IPS-20b (cell line): ENCODE results near the gene PRSS56.
"Not testable (repeated sequence)": the region's sequence is repeated elsewhere in the genome, so short reads cannot be mapped to it uniquely, and the experiment has no call there.

ENCODE experiments used
- H3K27ac ChIP-seq: one replicate; pipeline ENCODE4 v1.5.1; 2013; ENCODE audit warnings: low read length
- H3K27me3 ChIP-seq: 2 replicates; pipeline ENCODE4 v1.6.1; 2013; ENCODE audit warnings: mild to moderate bottlenecking, low read length, inconsistent platforms; ENCODE audit not compliant: insufficient read depth
- H3K36me3 ChIP-seq: 2 replicates; pipeline ENCODE4 v1.6.1; 2013; ENCODE audit warnings: low read depth, mild to moderate bottlenecking, inconsistent platforms, low read length, moderate library complexity; ENCODE audit not compliant: insufficient read depth
- H3K4me1 ChIP-seq: 2 replicates; pipeline ENCODE4 v1.6.1; 2013; ENCODE audit warnings: mild to moderate bottlenecking, control low read depth, inconsistent platforms, low read length, moderate library complexity; ENCODE audit not compliant: insufficient read depth
- H3K4me3 ChIP-seq: 2 replicates; pipeline ENCODE4 v1.5.1; 2013; ENCODE audit warnings: mild to moderate bottlenecking, low read length, inconsistent platforms
- H3K9ac ChIP-seq: 2 replicates; pipeline ENCODE4 v1.6.1; 2013; ENCODE audit warnings: low read depth, mild to moderate bottlenecking, inconsistent platforms, low read length, moderate library complexity
- H3K9me3 ChIP-seq: 2 replicates; pipeline ENCODE4 v1.6.1; 2013; ENCODE audit warnings: mild to moderate bottlenecking, low read depth, low read length, inconsistent platforms; ENCODE audit not compliant: insufficient read depth

The PRSS56 gene

GRCh38 chr2:232532821-232533220 is 12.6 kb downstream of the PRSS56 start:
- H3K27ac ChIP-seq, H3K4me3 ChIP-seq: not testable (repeated sequence)

DNA sequence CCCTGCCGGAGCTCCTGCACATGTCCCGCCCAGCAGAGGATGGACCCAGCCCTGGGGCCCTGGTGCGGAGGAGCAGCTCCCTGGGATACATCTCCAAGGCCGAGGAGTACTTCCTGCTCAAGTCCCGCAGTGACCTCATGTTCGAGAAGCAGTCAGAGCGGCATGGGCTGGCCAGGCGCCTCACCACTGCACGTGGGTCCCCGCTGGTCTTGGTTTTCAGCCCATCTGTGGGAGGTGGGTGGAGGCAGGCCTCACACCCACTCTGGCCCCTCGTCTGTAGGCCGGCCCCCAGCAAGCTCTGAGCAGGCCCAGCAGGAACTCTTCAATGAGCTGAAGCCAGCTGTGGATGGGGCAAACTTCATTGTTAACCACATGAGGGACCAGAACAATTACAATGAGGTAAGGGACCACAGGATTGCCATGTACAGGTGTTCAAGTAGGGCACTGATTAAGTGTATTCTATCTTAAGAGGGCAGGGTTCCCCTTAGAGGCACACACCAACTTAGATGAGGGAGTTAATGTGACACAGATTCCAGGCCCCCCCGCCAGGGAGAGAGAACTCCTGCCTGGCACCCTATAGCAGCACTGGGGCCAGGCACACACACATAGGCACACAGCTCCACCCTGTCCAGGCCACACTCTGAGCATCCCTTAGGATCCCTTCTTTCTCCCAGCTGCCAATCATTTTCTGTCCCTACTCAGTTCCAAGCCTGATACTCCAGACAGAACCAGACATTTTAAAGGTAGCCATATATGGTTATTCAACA is 13.9 kb downstream of the PRSS56 start:
- Histone ChIP-seq H3K4me3 (no peak overlapping the region), H3K27ac (no peak overlapping the region), H3K36me3 (no peaks in the 10 kb centered on the region), H3K27me3 (no peaks in the 10 kb centered on the region), H3K9me3 (no peaks in the 10 kb centered on the region; the same call in 1 of the 2 replicates), H3K9ac (no peak overlapping the region), H3K4me1 (peaks cover 6% of the 10 kb centered on the region; the same call in 1 of the 2 replicates)

More at GRCh38 chr2:232532821-232533220, 12.6 kb downstream of the PRSS56 start:
- not testable (repeated sequence) for H3K4me1 ChIP-seq, H3K9ac ChIP-seq, H3K9me3 ChIP-seq, H3K36me3 ChIP-seq
- peaks cover 13% of the 10 kb centered on the region; the same call in 1 of the 2 replicates for H3K27me3 ChIP-seq

DNA sequence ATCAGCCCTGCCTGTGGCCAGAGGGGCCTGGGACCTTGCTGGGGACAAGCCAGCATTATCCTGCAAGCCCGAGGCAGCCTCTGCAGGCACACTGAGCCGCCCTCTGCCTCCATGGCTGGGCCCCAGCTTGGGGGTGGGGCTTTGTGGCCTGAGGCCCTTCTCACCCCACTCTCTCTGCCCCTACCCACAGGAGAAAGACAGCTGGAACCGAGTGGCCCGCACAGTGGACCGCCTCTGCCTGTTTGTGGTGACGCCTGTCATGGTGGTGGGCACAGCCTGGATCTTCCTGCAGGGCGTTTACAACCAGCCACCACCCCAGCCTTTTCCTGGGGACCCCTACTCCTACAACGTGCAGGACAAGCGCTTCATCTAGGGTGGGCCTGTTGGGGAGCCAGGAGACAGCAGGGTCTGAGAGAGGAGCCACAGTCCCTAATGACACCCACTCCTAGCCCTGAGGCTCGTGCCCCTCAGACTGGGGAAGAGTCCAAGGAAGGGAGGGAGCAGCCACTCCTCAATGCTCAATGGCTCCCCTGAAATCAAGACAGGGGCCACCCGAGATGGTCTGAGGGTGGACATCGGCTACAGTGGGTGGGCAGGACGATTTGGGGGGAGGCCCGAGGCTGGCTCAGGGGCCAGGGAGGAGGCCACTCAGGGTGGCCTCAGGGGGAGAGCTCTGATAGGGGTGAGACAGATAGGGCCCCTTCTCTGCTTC is 14.9 kb downstream of the PRSS56 start:
- H3K27me3 ChIP-seq = no peaks in the 10 kb centered on the region; the same call in 1 of the 2 replicates
- H3K4me3 ChIP-seq = no peak overlapping the region
- H3K9me3 ChIP-seq = no peaks in the 10 kb centered on the region; the same call in 1 of the 2 replicates
- H3K9ac ChIP-seq = no peak overlapping the region
- H3K4me1 ChIP-seq = peaks cover 9% of the 10 kb centered on the region; the same call in 1 of the 2 replicates
- no peaks in the 10 kb centered on the region for H3K36me3 ChIP-seq
- no peak overlapping the region for H3K27ac ChIP-seq

GRCh38 chr2:232535761-232536530 is 15.8 kb downstream of the PRSS56 start:
- no peaks in the 10 kb centered on the region; the same call in 1 of the 2 replicates for H3K9me3 ChIP-seq
- no peaks in the 10 kb centered on the region for H3K36me3 ChIP-seq
- no peak overlapping the region for H3K9ac ChIP-seq
- no peak overlapping the region for H3K27ac ChIP-seq
- H3K4me1 ChIP-seq = peaks cover 9% of the 10 kb centered on the region; the same call in 1 of the 2 replicates
- H3K27me3 ChIP-seq = no peaks in the 10 kb centered on the region; the same call in 1 of the 2 replicates
- H3K4me3 ChIP-seq = no peak overlapping the region

DNA sequence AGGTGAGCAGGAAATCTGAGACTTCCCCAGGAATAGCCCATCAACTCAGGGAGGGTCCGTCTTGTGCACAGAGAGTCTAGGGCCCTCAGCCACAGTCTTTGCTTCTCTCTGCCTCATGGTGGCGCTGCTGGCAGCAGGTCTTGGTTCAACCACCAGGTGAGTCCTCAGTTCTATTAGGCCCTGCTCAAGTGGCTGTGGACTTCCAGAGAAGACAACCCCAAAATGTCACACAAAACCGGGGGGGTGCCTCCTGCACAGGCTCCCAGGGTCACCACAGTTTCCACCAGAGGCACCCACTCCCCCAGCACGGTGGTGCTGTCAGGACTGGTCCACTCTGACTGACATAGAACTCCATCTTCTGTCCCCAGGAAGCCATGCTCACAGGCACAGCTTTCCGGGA is 16.9 kb downstream of the PRSS56 start:
- Histone ChIP-seq H3K9ac (no peak overlapping the region), H3K9me3 (no peaks in the 10 kb centered on the region; the same call in 1 of the 2 replicates), H3K4me3 (no peak overlapping the region), H3K27ac (no peak overlapping the region), H3K4me1 (peaks cover 9% of the 10 kb centered on the region; the same call in 1 of the 2 replicates), H3K36me3 (no peaks in the 10 kb centered on the region), H3K27me3 (no peaks in the 10 kb centered on the region; the same call in 1 of the 2 replicates)

DNA sequence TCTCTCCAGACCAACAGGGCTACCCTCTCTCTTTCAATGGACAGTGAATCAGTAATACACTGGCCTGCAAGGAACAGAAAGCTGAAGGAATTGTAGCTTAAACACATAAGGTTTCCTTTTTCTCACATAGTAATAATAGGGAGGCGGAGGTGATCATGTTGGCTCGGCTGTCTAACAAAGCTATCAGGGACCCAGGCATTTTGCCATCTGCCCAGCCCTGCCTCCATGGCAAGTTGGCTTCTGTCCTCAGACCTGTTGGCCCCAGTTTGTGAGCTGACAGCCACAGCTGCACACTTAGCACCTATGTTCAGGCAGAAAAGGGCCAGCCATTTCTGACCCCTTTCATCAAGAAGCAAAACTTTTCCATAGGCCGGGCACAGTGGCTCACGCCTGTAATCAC is 17.3 kb downstream of the PRSS56 start:
- Histone ChIP-seq H3K9ac (no peak overlapping the region), H3K9me3 (no peaks in the 10 kb centered on the region; the same call in 1 of the 2 replicates), H3K27me3 (no peaks in the 10 kb centered on the region; the same call in 1 of the 2 replicates), H3K36me3 (no peaks in the 10 kb centered on the region), H3K4me1 (peaks cover 9% of the 10 kb centered on the region; the same call in 1 of the 2 replicates), H3K27ac (no peak overlapping the region), H3K4me3 (no peak overlapping the region)

DNA sequence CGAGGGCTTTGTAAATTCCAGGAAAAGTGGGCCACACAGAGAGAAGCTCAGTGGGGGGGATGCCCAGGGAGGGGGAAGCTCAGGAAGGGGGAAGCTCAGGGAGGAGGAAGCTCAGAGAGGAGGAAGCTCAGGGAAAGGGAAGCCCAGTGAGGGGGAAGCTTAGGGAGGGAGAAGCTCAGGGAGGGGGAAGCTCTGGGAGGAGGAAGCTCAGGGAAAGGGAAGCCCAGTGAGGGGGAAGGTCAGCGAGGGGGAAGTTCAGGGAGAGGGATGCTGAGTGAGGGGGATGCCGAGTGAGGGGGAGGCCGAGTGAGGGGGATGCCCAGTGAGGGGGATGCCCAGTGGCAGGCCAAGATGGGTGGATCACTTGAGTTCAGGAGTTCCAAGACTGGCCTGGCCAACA is 18.5 kb downstream of the PRSS56 start:
- H3K4me1 ChIP-seq = peaks cover 9% of the 10 kb centered on the region; the same call in 1 of the 2 replicates
- no peak overlapping the region for H3K4me3 ChIP-seq
- no peak overlapping the region for H3K27ac ChIP-seq
- H3K36me3 ChIP-seq = no peaks in the 10 kb centered on the region
- no peaks in the 10 kb centered on the region; the same call in 1 of the 2 replicates for H3K27me3 ChIP-seq
- 0 out of 2 replicates have a peak overlapping the region, but pooled peaks have one; percentile 8 for H3K9ac ChIP-seq
- no peaks in the 10 kb centered on the region; the same call in 1 of the 2 replicates for H3K9me3 ChIP-seq

DNA sequence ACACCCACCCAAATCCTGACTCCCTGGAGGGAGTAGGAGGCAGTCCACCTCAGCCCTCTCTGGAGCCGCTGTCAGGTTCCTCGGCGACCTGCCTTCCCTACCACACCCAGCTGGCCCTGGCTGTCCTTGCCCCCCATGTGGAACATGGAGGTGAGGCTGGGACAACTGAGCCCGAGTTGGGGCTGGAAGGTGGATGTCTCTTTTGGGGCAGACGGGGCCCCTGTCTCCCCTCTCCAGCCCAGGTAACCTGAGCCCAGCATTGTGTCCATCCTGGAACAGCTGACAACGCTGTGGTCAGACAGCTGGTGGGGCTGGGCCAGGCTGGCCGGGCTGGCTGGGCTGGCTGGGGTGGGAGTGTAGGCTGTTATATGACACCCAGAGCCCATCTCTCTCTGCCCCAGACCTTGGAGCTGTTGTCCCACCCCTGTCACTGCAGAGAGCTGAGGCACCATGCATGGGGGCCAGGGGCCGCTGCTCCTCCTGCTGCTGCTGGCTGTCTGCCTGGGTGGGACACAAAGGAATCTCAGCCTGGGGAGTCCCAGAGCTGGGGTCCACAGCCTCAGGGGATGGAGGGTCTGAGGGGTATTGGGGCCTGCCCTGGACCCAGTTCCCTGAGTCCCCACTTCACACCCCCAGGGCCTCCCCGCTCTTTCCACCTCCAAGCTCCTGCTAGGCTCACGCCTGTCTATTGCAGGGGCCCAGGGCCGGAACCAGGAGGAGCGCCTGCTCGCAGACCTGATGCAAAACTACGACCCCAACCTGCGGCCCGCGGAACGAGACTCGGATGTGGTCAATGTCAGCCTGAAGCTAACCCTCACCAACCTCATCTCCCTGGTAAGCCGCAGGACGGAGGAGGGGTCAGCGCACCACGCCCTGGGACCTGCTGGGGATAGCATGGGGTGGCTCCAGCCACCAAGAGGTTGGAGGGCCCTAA is 19.4 kb downstream of the PRSS56 start, which contains the start of gene CHRNG:
CHRNG (plus strand) TSS at position 395 of the 934 bp plus-strand sequence; CDS start at position 451, 56 bp downstream.
- Histone ChIP-seq H3K36me3 (no peaks in the 10 kb centered on the region), H3K27ac (no peak within 1 kb of the TSS), H3K27me3 (no peaks in the 10 kb centered on the region; the same call in 1 of the 2 replicates), H3K4me1 (peaks cover 9% of the 10 kb centered on the region; the same call in 1 of the 2 replicates), H3K4me3 (no peak within 1 kb of the TSS), H3K9ac (0 out of 2 replicates have a peak within 1 kb of the TSS, but pooled peaks have one; percentile 8), H3K9me3 (no peaks in the 10 kb centered on the region; the same call in 1 of the 2 replicates)

DNA sequence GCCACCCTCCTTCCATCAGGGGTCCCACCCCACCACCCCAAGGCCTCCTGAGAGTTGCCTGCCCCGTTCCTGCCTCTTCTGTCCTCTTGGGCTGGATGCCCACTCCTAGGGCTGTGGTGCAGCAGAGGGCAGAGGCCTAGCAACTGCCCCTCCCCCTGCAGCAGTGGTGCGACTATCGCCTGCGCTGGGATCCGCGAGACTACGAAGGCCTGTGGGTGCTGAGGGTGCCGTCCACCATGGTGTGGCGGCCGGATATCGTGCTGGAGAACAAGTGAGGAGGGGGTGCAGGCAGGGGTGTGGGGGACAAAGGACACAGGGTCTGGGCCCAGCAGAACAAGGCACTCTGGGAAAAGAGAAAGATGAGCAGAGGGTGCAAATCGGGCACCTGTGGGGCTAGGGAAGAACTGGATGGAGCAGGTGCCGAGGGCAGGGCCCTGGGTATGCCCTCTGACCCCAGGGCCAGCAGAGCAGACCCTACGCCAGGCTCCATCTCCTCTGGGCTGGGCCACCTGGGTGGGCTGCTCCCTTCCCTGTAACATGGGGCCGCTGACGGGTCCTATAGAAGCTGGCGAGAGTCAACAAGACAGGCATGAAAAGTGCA is 20.4 kb downstream of the PRSS56 start:
- H3K9me3 ChIP-seq = no peaks in the 10 kb centered on the region; the same call in 1 of the 2 replicates
- no peak overlapping the region for H3K9ac ChIP-seq
- no peaks in the 10 kb centered on the region for H3K36me3 ChIP-seq
- no peak overlapping the region for H3K4me3 ChIP-seq
- H3K4me1 ChIP-seq = peaks cover 9% of the 10 kb centered on the region; the same call in 1 of the 2 replicates
- no peak overlapping the region for H3K27ac ChIP-seq
- H3K27me3 ChIP-seq = no peaks in the 10 kb centered on the region; the same call in 1 of the 2 replicates
